T47D (cell line): ENCODE data around the gene OIP5.
"Not testable (repeated sequence)": the region's sequence is repeated elsewhere in the genome, so short reads cannot be mapped to it uniquely, and the experiment has no call there.

Experiments
- DNase-seq, 2 experiments: peaks; one replicate each; pipeline versions ENCODE4 v3.0.0 to v3.0.0-alpha.2; 2011 to 2012; ENCODE audit warnings: low read depth in 1 of 2, low spot score in 1 of 2
- JUND ChIP-seq: IDR thresholded peaks from 2 replicates; pipeline ENCODE4 v1.6.1; 2012; ENCODE audit warnings: low read depth
- in situ Hi-C: cut with HindIII; loops from 2 replicates; pipeline ENCODE4 v1.10.0; 2016; ENCODE audit warnings: low sequenced_read_pairs, low pct_unique_long_range_greater_than_20kb

OIP5 gene

DNA sequence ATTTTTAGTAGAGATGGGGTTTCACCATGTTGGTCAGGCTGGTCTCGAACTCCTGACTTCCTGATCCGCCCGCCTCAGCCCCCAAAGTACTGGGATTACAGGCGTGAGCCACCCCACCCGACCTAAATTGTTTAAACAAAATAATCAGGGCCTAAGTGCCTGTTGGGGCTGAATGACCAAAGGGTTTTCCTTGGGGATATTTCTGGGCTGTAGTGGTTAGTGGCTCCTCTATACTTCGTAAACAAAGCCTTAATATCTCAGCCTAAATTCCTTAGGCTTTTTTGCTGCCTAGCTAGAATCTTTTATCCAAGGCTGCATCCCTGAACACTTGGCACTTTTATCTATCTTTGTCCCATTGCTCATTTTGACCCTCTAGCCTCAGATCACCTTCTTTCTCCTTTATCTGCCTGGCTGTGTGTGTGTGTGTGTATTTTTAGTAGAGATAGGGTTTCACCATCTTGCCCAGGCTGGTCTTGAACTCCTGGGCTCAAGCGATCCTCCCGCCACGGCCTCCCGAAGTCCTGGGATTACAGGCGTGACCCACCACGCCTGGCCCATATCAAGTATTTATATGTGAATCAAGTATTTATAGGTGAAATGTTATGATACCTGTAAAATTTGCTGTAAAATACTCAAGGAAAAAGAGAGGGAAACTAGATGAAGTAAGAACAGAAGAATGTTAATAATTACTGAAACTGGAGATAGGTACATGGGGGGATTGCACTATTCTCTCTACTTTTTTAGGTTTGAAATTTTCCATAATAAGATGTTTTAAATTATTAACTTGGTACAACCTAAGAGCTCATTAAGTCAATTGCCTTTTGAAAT lies 2.1 kb upstream of the OIP5 start:
- no peak for DNase-seq
- in situ Hi-C loops: no loop called here
- TF ChIP-seq JUND: no peak

DNA sequence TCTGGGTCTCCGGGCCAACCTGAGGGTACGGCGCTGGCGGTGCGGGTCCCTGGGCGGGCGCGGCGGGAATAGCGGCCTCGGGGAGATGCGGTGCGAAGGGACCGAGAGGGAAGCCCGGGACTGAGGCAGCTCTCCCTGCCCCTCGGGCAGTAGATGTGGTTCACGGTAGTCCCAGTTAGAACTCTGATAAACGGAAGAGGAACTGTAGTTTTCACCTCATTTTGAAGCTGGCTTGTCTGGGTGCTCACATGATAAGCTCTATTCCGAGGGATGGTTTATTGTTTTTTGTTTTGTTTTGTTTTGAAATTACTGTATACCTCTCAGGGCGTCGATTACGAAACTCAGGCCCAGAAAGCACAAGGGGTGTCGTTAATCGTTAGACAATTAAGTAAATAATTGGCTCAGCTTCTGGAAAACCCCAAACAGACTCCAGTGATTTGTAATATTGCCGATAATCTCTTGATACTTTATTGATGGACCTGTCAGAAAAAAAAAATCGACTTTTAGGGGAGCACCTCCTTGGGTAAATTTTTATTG lies 703 bp upstream of the OIP5 start:
- no peak for TF ChIP-seq JUND
- in situ Hi-C loops: no loop called here
- no peak for DNase-seq

DNA sequence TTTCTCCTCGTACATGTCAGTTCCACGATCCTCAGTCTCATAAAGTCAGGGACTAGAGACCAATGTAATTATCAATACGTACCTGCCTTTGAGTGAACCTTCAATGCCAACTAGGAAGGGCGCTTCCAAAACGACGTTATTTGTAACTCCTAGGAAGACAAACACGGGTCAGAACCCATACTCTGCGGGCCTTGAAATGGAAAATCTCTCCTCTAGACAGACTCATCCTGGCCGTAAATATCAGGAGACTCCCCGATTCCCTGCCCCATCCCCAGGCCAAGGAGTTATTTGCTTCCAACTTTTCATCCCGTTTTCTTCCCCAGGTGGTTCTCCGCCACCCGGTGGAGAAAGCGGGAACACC lies 578 bp downstream of the OIP5 start:
- in situ Hi-C loops: no loop called here
- DNase-seq: peak in 1 of 2 experiments; percentile 47
- no peak for TF ChIP-seq JUND

DNA sequence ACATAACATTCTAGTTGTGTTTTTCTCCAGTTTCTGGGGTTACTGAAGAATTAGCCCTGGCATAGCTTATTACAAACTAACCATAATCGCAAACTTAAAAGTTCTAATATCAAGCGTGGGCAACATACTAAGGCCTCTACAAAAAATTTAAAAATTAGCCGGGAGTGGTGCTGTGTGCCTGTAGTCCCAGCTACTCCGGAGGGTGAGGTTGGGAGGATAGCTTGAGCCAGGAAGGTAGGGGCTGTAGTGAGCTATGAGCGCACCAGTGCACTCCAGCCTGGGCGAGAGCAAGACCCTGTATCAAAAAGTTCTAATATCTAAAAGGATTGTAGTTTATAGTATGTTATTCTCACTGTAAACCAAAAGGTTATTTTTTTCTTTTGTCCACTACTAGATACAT lies 1.1 kb downstream of the OIP5 start:
- TF ChIP-seq JUND: no peak
- DNase-seq: no peak
- in situ Hi-C loops: no loop called here

DNA sequence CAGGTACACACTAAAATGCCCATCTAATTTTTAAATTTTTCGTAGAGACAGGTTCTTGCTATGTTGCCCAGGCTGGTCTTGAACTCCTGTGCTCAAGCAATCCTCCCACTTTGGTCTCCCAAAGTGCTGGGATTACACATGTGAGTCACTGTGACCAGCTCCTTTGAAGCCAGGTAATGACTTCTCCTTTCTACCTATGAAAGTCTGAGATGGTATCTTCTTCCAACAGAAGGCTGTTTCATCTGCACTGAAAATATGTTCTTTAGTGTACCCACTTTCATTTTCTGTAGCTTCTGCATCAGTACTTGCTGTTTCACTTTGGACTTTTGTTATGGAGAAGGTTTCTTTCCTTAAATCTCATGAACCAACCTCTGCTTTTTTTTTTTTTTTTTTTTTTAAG lies 8.8 kb downstream of the OIP5 start:
- no peak for TF ChIP-seq JUND
- in situ Hi-C loops: no loop called here
- no peak for DNase-seq

DNA sequence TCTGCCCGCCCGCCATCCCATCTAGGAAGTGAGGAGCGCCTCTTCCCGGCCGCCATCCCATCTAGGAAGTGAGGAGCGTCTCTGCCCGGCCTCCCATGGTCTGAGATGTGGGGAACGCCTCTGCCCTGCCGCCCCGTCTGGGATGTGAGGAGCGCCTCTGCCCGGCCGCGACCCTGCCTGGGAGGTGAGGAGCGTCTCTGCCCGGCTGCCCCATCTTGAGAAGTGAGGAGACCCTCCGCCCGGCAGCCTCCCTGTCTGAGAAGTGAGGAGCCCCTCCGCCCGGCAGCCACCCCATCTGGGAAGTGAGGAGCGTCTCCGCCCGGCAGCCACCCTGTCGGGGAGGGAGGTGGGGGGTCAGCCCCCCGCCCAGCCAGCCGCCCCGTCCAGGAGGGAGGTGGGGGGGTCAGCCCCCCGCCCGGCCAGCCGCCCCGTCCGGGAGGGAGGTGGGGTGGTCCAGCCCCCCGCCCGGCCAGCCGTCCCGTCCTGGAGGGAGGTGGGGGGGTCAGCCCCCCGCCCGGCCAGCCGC lies 11.5 kb downstream of the OIP5 start:
- in situ Hi-C loops, DNase-seq: not testable (repeated sequence)

DNA sequence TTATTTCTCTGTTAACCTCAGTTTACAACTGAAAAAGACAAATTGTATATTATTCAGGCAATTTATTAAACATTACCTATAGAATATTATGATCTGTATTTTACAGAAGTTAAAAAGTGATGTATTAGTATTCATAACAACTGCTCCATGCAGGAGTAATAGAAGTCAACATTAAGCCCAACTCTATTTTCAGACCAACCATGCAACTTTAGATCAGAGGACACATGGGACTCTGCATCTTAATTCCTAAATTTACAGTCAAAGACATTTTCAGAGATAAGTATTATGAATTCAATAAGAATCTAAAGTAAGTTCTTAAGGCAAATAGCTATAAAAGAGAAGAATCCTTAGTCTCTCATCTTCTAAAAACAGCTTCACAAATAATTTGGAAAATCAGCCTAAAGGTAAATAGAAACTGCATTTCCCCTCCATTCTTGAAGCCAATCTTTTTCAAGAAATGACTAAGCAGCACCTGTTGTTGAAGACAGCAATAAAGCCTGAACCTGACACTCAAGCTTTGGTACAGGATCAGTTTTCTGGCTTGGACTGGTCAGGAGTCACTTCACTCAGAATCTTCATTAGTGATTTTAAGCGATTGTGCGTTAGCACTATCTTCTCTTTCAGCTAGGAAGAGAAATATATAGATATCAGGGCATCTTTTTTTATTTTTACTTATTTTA lies 23.0 kb downstream of the OIP5 start:
- no peak for TF ChIP-seq JUND
- no peak for DNase-seq
- in situ Hi-C loops: no loop called here

DNA sequence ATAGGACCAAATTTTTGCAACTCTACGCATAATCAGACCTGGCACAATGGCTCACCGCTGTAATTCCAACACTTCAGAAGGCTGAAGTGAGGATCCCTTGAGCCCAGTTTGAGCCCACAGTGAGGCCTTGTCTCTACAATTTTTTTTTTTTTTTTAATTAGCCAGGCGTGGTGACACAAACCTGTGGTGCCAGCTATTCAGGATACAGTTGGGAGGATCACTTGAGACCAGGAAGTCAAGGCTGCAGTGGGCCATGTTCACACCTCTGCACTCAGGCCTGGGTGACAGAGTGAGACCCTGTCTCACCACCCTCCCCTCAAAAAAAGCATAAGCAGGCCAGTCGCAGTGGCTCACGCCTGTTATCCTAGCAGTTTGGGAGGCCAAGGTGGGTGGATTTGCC lies 24.7 kb downstream of the OIP5 start:
- no peak for DNase-seq
- no peak for TF ChIP-seq JUND
- in situ Hi-C loops: no loop called here

DNA sequence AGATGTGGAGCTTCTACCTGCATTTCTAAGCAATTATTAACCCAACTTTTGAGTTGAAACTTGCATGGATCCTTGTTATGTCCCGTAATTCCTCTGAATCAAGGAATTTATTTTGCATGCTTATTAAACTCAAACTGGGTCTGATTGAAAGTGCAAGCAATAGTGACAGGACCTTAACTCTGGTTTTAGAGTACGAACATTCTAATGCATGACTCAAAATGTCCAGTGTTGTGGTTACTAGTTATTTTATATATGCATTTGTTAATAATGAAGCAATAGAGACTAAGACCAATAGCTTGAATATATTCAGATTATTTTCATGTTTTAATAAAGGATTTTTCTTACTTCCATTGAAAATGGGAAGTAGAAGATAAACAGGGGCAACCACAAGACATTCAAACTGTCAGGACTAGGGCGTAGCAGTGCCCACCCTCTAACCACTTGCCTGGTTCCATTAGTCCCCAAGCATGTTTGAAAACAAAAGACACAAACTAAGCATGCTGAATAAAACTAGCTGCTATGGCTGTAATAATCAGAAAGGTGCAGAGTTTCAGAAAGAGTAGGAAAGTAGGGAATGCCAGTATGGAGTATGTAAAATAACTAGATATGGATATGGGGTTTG lies 28.1 kb downstream of the OIP5 start:
- no peak for TF ChIP-seq JUND
- in situ Hi-C loops: no loop called here
- no peak for DNase-seq

DNA sequence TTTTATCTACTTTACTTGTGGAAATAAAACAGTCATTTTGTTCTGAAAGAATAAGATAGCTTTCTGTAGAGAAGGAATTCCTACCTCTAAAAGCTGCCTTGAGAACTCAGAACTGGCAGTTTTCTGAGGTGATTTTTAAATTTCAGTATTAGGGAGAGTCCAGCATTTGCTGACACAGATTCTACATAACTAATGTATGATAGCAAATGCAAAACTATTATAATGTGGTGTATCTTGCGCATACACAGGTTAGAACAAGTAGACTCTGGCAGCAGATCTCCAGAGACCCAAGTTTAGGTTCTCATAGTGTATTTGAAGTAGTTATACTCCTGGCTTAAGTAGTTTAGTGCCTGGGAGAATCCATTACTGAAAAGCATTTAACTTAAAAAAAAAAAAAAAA lies 30.8 kb downstream of the OIP5 start:
- no peak for DNase-seq
- in situ Hi-C loops: no loop called here

DNA sequence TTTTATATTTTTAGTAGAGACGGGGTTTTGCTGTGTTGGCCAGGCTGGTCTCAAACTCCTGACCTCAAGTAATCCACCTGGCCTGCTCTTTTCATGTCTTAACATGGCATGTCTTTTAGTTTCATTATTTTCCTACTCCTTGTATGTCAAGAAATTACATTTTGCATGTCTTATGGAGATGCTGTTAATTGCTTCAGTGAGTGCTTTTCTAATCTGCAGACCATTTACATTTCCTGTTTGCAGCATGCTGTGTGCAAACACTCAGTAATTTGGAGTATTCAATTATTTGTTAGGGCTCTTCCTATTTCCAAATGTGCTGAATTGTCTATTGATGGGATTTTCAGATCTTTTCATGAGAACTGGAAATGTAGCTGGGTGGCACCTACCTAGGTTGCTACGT lies 31.3 kb downstream of the OIP5 start:
- DNase-seq, in situ Hi-C loops: not testable (repeated sequence)

More for the DNA sequence above, 30.8 kb downstream of the OIP5 start:
- TF ChIP-seq JUND: no peak

DNA sequence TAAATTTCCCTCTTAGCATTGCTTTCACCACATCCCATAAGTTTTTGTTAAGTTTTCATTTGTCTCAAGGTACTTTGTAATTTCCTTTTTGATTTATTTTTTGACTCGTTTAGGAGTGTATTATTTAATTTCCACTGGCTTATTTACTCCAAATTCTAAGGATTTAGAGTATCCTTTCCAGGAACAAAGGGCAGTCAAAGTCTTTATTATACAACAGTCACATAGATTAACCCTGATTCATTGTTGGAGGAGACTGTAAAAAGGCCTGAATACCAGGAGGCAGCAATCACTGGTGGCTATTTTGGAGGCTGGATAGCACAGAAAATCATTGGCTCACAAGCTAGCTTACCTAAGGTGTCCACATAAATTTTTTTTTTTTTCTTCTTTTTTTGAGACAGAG lies 39.9 kb downstream of the OIP5 start:
- no peak for TF ChIP-seq JUND
- in situ Hi-C loops: no loop called here
- no peak for DNase-seq
